OCI-LY3 (cell line): ENCODE measurements around the gene DAAM2.

Experiments
- H2AFZ ChIP-seq: fragments of 200-600, 300-600 bp; shearing (Covaris generic); 2 replicates; pipeline ENCODE4 v1.6.0; 2014; ENCODE audit warnings: antibody characterized with exemption, low read depth, low read length
- H3K27ac ChIP-seq: fragments of 200-600, 300-600 bp; sonication (generic); 2 replicates; pipeline ENCODE4 v1.5.1; 2014; ENCODE audit warnings: mild to moderate bottlenecking, low read length, moderate library complexity, mixed read lengths
- H3K27me3 ChIP-seq: fragments of 200-600, 300-600 bp; sonication (generic); 2 replicates; pipeline ENCODE4 v1.6.1; 2014; ENCODE audit warnings: low read depth, low read length, mixed read lengths
- H3K36me3 ChIP-seq: fragments of 200-600, 300-600 bp; sonication (generic); replicated peaks from 2 replicates; pipeline ENCODE3; 2014; ENCODE audit warnings: low read depth, low read length, mixed read lengths
- H3K4me1 ChIP-seq: fragments of 300-600, 200-600 bp; sonication (generic); 2 replicates; pipeline ENCODE4 v1.6.1; 2014; ENCODE audit warnings: low read length, mixed read lengths
- H3K4me2 ChIP-seq: fragments of 200-600, 300-600 bp; sonication (generic); 2 replicates; pipeline ENCODE4 v1.6.1; 2014; ENCODE audit warnings: low read length, mixed read lengths
- H3K4me3 ChIP-seq: fragments of 300-600, 200-600 bp; sonication (generic); 2 replicates; pipeline ENCODE4 v1.5.1; 2014; ENCODE audit warnings: antibody characterized with exemption, mild to moderate bottlenecking, low read length, moderate library complexity
- H3K79me2 ChIP-seq: fragments of 300-600, 200-600 bp; shearing (Covaris generic); 2 replicates; pipeline ENCODE4 v1.6.1; 2014; ENCODE audit warnings: mild to moderate bottlenecking, low read length, mixed read lengths
- H3K9ac ChIP-seq: fragments of 300-600, 200-600 bp; shearing (Covaris generic); 2 replicates; pipeline ENCODE4 v1.6.0; 2014; ENCODE audit warnings: mild to moderate bottlenecking, low read length, moderate library complexity
- H3K9me3 ChIP-seq: fragments of 200-600, 300-600 bp; shearing (Covaris generic); 2 replicates; pipeline ENCODE4 v1.6.1; 2014; ENCODE audit warnings: low read length, mixed read lengths; ENCODE audit not compliant: insufficient read depth
- H4K20me1 ChIP-seq: fragments of 200-600, 300-600 bp; sonication (generic); 2 replicates; pipeline ENCODE4 v1.6.1; 2016; ENCODE audit warnings: low read length, mixed read lengths; ENCODE audit not compliant: insufficient read depth
- CTCF ChIP-seq: fragments of 200-600, 300-600 bp; sonication (generic); IDR thresholded peaks from 2 replicates; pipeline ENCODE4 v1.5.1; 2014; ENCODE audit warnings: antibody characterized with exemption, low read length, low read depth
- EZH2phosphoT487 ChIP-seq: fragments of 200-600 bp; shearing (Covaris generic); IDR thresholded peaks from 2 replicates; pipeline ENCODE4 v1.6.1; 2018; ENCODE audit warnings: antibody characterized with exemption, mixed run types, low read depth

Gene DAAM2

DNA sequence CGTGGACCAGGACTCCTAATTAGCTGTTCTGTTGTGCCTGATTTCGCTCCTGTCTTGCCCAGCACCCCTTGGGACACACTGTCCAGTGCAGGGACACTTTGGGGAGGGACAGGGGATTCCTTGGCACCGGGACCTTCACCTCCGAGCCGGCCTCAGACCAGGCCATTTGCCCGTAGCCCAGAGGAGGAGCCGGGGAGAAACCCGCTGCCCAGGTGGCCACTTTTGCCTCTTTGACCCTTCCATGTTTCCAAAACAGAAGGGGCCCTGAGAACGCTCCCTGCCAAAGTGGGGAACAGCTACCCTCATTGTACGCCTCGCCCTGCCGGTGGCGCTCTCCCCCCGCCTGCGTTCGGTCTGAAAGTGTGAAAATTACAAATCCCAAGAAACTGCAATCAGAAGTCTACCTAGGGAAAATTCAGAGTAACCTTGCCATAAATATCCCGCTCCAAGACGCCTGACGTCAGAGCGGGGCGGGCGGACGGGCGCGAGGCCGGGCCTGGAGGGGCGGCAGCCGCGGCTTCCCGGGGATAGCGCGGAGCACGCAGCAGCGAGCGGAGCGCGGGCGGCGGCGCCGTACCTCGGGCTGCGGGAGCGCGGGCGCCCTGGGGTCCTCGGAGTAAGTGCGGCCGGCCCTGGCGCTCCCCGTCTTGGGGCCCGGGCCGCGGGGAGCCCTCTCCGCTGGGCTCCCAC is at the start of gene DAAM2:
DAAM2 (plus strand) TSS at position 527 of the 690 bp plus-strand sequence. CDS start 63,927 bp downstream, outside the sequence.
- Histone ChIP-seq H2AFZ (no peak within 1 kb of the TSS), H3K27me3 (peaks cover 2% of the 10 kb centered on the region; the same call in 1 of the 2 replicates), H3K27ac (no peak within 1 kb of the TSS), H3K4me1 (no peaks in the 10 kb centered on the region), H3K9ac (no peak within 1 kb of the TSS), H4K20me1 (no peaks in the 10 kb centered on the region), H3K4me2 (no peak within 1 kb of the TSS), H3K36me3 (no peaks in the 10 kb centered on the region), H3K79me2 (no peaks in the 10 kb centered on the region), H3K4me3 (no peak within 1 kb of the TSS), H3K9me3 (no peaks in the 10 kb centered on the region)
- TF ChIP-seq EZH2phosphoT487: no peak
- TF ChIP-seq CTCF: no peak

- Histone ChIP-seq H3K27me3 (no peaks in the 10 kb centered on the region), H3K27ac (no peak overlapping the region), H2AFZ (no peak overlapping the region), H3K79me2 (no peaks in the 10 kb centered on the region), H3K4me2 (no peak overlapping the region), H3K9me3 (no peaks in the 10 kb centered on the region), H3K9ac (no peak overlapping the region), H4K20me1 (no peaks in the 10 kb centered on the region), H3K4me1 (no peaks in the 10 kb centered on the region), H3K4me3 (no peak overlapping the region), H3K36me3 (no peaks in the 10 kb centered on the region)
- TF ChIP-seq CTCF: no peak
- TF ChIP-seq EZH2phosphoT487: no peak
These were observed 45.4 kb upstream of the DAAM2 start for GRCh38 chr6:39746795-39747194.

DNA sequence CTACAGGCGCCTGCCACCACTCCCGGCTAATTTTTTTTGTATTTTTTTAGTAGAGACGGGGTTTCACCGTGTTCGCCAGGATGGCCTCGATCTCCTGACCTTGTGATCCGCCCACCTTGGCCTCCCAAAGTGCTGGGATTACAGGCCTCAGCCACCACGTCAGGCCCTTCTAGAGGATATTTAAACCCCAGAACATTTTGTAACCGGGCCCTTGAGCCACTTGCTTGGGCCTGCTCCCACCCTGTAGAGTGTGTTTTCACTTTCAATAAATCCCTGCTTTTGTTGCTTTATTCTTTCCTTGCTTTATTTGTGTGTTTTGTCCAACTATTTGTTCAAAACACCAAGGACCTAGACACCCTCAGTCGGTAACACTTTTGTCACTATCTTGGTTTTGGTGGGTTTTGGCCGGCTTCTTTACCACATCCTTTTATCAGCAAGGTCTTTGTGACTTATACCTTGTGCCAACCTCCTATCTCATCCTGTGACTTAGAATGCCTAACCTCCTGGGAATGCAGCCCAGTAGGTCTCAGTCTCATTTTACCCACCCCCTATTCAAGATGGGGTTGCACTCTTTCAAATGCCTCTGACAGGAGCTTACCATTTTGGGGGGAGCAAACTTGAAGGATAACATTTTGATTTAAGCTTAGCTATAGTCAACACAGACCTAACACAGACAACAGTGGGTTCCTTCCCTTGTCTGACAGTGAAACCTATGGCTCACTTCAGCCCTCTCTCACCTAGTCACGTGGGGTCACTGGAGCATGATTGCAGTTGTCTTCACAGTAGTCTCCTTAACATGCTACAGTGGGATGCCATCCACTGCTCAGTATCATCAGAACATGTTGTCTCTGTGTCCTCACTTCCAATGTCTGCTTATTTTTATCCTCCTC is 39.1 kb upstream of the DAAM2 start:
- H3K4me3 ChIP-seq: no peak overlapping the region
- H3K9me3 ChIP-seq: no peaks in the 10 kb centered on the region
- H3K9ac ChIP-seq: no peak overlapping the region
- TF ChIP-seq CTCF (no peak), EZH2phosphoT487 (no peak)
- no peak overlapping the region for H3K27ac ChIP-seq
- no peaks in the 10 kb centered on the region for H3K79me2 ChIP-seq
- H3K36me3 ChIP-seq: no peaks in the 10 kb centered on the region
- no peaks in the 10 kb centered on the region for H3K27me3 ChIP-seq
- H3K4me1 ChIP-seq: peaks cover 7% of the 10 kb centered on the region; the same call in 1 of the 2 replicates
- H4K20me1 ChIP-seq: no peaks in the 10 kb centered on the region
- H3K4me2 ChIP-seq: no peak overlapping the region
- H2AFZ ChIP-seq: no peak overlapping the region

GRCh38 chr6:39753725-39754045 is 38.5 kb upstream of the DAAM2 start:
- no peak for TF ChIP-seq CTCF
- no peak for TF ChIP-seq EZH2phosphoT487
- Histone ChIP-seq H4K20me1 (no peaks in the 10 kb centered on the region), H3K9ac (no peak overlapping the region)

More at GRCh38 chr6:39753725-39754045, 38.5 kb upstream of the DAAM2 start:
- peaks cover 7% of the 10 kb centered on the region; the same call in 1 of the 2 replicates for H3K4me1 ChIP-seq
- H2AFZ ChIP-seq: no peak overlapping the region
- H3K4me2 ChIP-seq: no peak overlapping the region
- H3K27me3 ChIP-seq: no peaks in the 10 kb centered on the region
- no peaks in the 10 kb centered on the region for H3K36me3 ChIP-seq
- H3K27ac ChIP-seq: no peak overlapping the region
- H3K9me3 ChIP-seq: no peaks in the 10 kb centered on the region
- H3K4me3 ChIP-seq: no peak overlapping the region
- no peaks in the 10 kb centered on the region for H3K79me2 ChIP-seq
